SIG-M5 treated with dmso at 0.1 percent for 504 hours (cell line): ENCODE results near the gene MRPL21.
"Not testable (repeated sequence)": the region's sequence is repeated elsewhere in the genome, so short reads cannot be mapped to it uniquely, and the experiment has no call there.

Experiments
- DNase-seq: peaks from one replicate; lab custom pipeline; 2025; ENCODE audit not compliant: unreplicated experiment; lab: John Stamatoyannopoulos, UW

The MRPL21 gene

DNA sequence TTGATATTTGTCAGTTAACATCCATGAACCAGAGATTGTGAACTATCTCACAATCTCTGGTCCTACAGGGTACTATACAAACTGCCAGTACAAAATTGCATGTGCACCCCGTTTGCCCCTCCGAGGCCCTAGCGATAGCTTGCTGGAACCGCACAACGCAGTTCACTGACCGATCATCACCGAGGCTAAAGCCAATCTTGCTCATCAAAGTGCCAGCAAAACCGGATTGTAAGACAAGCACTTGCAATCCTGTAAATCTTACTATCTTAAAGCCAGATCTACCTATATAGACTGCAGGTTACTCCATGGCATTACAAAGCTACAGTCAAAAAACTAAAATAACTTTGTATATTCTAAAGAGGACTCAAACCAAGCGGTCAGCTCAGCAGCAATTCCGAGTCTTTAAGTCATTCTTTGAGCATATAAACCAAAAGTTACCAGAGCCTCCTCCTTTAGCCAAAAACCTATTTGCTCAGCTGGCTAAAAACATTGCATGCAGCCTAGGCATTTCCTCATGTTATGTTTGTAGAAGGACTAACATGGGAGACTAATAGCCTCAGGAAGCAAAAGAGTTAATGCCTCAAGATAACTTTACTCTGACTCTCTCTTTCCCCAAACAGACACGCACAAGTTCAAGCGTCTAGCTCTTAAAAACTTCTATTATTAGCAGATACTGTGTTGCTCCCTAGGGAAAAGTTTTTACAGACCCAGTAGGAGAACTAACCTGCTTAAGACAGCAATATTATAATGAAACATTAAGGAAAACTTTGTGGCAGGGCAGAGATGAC is 31.2 kb downstream of the MRPL21 start:
- DNase-seq, result no peak

DNA sequence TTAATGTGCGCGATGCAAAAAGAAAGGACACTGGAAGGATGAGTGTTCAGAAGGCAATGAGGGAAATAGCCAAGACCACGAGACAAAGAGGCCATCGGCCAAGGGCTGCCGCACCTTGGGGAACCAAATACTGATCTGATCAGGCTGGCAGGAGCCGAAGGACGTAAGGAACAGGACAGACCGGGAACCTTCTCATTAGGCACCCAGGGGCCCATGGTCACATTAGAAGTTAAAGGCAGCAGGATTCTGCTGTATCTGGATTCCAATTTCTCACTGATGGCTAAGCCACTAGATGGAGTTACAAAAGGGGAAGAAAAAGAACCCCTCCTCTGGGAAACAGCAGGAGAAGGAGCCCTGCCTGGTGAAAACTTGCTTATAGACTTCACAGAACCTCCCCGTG is 33.2 kb downstream of the MRPL21 start:
- DNase-seq, result peak; percentile 12

DNA sequence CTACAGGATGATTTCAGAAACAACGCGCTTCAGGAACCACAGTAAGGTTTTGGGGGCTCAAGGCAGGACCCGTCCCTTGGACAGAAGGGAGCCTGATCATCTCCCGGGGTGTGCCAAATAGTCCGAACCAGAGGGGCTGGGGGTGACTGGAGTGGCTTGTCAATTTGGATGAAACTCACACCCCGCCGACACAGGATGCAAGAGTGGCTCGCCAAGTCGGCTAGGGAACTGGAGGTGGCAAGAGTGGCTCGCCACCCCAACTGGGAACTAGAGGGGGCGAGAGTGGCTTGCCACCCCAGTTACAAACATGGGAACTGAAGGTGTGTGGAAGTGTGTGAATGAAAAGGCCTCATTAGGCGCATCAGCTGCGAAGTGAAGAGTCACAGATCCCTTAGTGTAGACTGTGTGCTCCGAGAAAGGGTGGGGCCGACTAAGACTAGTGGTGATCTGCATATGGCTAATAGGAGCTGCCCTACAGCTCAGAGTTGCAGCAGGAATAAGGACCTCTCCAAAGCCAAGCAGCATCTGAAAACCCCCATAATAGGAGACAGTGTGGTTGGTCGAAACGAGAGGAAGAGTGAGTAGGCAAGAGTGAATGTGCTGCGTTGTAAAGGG is 35.3 kb downstream of the MRPL21 start:
- DNase-seq, result no peak

DNA sequence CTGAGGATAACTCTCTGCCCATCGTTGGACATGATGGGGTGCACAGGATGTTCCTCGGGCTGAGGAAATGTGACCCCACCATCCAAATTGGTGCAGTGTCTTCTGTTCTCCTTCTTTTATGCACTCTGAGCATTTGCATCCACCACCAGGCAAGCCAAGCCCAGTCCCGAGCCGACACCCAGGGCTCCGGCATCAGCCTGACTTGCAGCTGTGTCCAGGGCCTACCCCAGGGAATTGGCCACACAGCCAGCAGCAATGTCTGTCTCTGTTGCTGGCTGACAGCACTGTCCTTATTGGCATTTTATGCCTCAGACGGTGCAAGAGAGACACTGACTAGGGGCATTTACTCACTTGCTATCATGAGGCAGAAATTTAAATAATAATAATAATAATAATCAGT is 36.6 kb downstream of the MRPL21 start:
- no peak for DNase-seq

DNA sequence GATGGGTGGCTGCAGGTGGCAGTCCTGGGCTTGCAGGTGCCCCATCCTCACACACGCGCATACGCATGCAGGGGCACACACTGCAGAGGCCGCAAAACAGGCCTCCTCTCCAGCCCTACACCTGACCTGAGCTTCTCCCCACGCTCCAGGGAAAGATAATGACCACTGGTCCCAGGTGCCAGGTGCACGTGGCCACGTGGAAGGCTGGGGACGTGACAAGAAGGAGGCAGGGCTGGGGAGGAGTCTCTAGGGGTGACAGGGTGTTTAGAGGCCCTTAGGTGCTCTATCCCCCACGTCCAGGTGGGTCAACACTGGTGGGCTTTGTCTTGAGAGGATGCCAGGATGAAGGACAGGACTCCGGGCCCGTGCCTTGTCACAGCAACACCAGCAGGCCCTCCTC is 38.4 kb downstream of the MRPL21 start:
- DNase-seq, result no peak

DNA sequence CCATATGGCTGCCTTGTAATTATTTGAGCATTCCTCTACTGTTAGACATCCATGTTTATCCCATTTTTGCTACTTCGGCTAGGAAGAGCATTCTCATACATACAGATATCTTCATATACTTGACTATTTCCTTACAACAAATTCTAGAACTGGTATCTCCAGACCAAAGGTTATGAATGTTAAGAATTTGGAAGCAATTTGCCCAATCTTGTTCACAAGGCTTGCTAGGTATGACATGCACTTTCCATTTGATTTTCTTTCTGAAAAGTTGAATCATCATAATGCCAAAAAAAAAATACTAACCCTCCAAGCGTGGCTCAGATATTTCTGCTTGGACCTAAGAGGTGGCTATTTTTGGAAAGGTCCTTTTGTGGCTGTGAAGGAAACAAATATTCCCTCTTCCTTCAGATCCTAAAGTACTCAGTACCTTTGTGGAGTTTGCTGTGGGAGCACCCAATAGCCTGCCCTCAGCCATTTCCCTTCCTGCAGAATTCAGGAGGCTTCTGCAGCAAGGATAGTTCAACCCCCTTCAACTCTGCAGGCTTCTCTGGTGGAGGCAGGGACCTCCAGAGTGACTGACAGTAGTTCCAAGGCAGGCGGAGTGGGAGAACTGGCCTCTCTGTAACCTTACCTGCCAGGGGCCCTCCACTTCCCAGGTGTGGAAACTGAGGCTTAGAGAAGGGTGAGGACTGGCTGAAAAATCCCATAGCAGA is 39.9 kb downstream of the MRPL21 start:
- DNase-seq, result no peak

DNA sequence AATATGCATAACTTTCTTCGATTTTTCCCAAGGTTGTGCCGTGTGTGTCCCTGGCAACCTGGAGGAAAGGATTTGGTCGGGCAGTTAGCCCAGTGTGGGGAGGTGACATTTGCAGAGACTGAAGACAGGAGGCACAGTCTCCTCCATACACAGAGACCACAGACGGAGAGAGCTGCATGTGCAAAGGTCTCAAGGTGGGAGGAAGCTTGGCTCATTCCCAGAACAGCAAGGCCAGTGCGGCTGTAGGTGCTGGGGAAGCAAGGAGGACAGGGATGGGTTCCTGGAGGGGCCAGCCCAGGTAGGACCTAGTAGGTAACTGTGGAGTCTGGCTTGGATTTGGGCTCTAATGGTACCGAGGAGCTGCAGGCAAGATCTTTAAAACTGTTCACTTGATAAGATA is 41.2 kb downstream of the MRPL21 start:
- no peak for DNase-seq

- DNase-seq, result no peak
Observed at GRCh38 chr11:68859123-68859522, 44.5 kb downstream of the MRPL21 start.

- no peak for DNase-seq
Observed at GRCh38 chr11:68857037-68857586, 46.5 kb downstream of the MRPL21 start.

GRCh38 chr11:68856425-68857030 is 47.1 kb downstream of the MRPL21 start:
- not testable (repeated sequence) for DNase-seq

- peak; percentile 48 for DNase-seq
Observed at GRCh38 chr11:68855205-68855981, 48.2 kb downstream of the MRPL21 start.

- no peak for DNase-seq
Observed at GRCh38 chr11:68854273-68854958, 49.2 kb downstream of the MRPL21 start.

DNA sequence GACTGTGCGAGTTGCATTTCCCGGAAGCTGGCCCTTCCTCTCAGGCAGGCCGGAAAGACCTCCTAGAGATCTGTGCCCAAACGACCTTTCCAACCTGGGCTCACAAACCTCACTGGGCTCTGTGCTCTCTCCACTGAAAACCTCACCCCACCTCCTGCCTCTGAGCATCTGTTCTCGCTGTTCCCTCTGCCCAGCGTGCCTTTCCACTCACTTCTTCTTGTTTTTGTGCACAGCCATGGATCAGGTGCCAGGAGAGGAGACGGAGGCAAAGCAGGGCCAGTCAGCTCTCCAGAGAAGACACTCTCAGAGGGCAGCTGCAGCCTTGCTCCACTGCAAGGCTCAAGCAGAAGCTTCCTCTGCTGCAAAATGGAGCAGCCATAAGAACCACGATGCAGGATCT is 51.0 kb downstream of the MRPL21 start:
- no peak for DNase-seq

GRCh38 chr11:68848429-68848828 is 55.2 kb downstream of the MRPL21 start:
- DNase-seq, result no peak

DNA sequence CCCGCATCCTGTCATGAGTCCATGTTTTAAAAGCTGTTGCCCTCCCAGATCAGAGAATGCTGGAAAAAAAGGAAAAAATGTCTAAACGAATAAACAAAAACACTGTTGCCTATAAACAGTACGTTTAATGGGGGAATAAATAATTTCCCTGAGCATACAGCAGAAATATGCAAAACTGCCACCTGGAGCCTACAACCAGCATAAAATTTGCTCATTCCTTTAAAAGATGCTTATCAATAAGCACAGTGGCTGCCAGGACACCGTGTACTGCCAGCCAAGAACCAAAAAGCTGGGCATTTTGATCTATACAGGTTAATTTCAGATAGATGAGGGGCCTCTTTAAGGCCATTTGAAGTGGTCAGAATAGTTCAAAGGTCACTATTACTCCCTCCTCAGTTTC is 56.2 kb downstream of the MRPL21 start:
- no peak for DNase-seq

DNA sequence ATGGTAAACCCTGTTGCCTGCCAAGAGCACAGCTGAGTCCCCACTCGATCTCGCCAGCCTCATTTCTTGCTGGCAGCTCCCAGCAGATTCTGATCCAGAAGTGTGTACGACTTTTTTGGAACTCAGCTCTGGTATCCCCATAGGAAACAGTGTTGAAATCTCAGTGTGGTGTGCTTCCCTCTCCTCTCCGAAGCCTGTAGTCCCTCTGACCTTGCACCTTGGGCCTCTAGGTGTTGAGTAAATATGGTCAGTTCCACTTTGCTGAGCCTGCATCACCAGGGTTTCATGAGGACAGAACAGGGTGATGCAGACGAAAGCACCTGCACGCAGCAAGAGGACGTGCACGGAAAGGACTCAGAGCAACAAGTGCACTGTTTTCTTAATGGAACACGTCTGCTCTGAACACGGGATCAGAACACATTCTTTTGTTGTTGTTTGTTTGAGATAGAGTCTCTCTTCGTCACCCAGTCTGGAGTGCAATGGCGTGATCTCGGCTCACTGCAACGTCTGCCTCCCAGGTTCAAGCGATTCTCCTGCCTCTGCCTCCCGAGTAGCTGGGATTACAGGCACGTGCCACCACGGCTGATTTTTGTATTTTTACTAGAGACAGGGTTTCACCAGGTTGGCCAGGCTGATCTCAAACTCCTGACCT is 58.2 kb downstream of the MRPL21 start:
- no peak for DNase-seq

DNA sequence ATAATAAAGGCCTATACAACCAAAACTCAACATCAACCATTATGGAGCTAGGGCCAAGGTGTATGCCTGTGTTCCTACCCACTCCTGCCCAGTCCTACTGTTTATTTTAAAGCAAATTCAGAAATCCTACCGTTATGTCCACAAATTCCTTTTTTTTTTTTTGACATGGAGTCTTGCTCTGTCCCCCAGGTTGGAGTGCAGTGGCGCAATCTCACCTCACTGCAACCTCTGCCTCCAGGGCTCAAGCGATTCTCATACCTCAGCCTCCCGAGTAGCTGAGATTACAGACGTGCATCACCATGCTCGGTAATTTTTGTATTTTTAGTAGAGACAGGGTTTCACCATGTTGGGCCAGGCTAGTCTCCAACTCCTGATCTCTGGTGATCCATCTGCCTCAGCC is 58.8 kb downstream of the MRPL21 start:
- no peak for DNase-seq

DNA sequence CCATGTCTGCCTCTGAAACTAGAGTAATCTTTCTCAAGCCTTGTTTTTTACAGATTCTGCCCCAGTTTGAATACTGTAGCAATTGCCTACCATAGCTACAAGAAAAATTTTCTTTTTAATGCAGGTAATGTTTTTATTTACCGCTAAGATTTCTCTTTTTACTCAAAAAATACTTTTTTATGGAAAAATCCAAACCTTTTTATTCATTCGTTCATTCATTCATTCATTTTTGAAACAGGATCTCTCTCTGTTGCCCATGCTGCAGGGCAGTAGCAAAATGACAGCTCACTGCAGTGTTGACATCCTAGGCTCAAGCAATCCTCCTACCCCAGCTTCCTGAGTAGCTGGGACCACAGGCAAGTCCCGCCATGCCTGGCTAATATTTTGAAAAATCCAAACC is 59.3 kb downstream of the MRPL21 start:
- no peak for DNase-seq

- DNase-seq, result peak; percentile 71
Observed at GRCh38 chr11:68843703-68844312, 59.8 kb downstream of the MRPL21 start.
